ENCODE measurements around the gene TBC1D3B.
"Not testable (repeated sequence)": the region's sequence is repeated elsewhere in the genome, so short reads cannot be mapped to it uniquely, and the experiment has no call there.

Gene TBC1D3B

DNA sequence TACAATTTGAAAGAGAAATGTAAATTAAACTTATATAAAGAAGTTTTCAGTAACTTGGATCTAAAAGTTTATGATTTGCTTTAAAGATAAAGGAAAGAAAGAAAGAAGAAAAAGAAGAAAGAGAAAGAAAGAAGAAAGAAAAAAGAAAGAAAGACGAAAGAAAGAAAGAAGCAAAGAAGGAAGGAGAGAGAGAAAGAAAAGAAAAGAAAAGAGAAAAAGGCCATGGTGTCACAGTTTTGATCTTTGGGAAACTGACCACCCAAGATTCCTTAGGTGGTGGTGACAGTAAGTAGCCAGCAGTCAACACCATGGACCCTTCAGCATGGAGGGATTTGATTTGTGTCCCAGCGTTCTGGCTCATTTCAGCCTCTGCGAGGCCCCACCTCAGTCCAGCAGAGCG lies 24.7 kb upstream of the TBC1D3B start:
- not testable (repeated sequence) for DNase-seq (ENCODE audit: low read depth in 2 of 2)

DNA sequence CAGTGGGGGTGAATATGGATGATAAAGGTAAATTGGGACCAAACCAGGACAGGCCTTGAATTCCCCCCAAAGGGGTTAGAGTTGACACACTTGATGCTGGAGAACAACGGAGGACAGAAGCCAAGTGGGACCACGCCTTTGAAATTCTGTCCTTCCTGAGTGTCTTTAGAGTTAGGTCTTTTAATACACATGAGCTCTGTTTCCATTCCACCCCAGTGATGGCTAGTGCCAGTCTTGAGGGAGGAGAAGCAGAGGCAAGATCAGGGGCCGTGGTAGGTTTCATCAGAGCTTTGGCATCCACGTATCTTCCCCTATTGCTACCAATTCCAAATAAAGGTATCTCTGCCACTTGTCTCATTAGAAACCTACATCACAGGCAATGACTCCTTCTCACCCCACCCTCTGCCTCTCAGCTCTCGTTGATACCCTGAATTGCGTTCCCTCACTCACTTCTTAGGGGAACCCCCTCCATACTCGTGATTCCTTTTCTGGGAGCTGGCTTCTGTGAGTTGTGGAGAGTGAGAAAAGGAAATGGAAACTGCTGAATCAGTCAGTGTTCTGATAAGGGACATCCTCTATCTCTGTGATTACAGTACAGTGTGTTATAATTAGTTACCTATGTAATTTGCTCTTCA lies 22.5 kb upstream of the TBC1D3B start:
- peak in 1 of 2 donors; percentile 18 for DNase-seq (ENCODE audit: low read depth in 2 of 2)

DNA sequence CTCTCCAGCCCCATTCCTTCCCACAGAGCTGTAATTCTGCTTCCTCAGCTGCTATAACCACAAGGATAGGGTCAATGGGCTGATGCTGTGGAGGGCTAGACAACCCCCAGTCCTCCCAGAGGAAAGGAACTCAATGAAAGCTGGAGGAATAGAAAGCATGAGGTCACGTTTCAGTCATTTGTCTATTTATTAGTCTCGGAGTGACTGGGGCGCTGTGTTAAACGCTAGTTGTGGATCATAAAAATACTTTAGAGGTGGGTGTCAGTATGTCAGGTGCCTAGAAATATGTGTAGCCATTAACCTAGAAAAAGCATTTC lies 20.9 kb upstream of the TBC1D3B start:
- DNase-seq (ENCODE audit: low read depth in 2 of 2) = no peak

DNA sequence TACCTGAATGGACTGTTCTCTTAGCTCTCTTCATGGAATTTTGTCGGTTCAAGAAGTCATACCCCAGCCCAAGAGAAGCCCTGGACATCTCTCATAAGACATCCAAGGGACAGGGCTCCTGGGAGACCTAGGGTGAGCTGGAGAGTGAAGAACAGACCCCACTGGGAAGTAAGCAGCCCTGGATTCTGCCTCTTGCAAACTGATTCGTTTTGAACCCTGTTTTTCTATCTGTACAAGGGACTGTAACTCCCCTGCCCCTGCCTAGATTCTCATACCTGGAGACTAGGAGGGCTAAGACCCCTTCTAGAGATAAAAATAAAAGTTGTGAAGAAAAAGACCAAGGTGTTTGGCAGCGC lies 19.7 kb upstream of the TBC1D3B start:
- no peak for DNase-seq (ENCODE audit: low read depth in 2 of 2)

DNA sequence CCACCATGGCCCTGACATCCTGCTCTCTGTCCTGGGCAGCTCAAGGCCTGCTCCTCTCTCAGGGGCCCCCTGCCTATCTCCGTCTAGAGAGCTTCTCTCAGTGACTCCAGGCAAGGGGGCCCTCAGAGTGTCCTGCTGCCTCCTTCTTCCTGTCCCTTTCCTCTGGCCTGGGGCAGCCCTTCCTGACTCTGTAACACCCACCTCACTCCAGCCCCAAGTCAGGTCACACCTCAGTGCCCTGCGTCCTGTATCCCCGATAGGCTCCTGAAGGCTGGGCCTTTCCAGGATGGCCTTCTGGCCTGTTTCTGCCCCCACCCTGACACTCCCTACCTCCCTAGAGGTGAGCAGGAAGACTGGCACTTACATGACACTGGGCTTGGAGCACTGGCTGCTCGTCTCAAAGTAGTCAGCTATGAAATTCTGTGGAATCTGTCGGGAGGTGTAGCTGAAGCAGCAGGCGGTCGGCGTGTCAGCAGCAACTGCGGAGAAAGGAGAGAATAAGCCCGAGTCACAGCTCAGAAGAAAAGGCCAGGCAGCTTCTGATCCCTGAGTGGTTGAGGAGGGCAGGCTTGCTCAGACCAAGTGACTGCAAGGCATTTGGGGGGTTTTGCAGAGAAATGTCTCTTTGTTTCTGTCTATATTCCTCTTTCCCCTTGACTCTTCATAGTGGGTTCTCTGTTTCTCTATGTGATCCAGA lies 19.1 kb upstream of the TBC1D3B start:
- no peak for DNase-seq (ENCODE audit: low read depth in 2 of 2)

DNA sequence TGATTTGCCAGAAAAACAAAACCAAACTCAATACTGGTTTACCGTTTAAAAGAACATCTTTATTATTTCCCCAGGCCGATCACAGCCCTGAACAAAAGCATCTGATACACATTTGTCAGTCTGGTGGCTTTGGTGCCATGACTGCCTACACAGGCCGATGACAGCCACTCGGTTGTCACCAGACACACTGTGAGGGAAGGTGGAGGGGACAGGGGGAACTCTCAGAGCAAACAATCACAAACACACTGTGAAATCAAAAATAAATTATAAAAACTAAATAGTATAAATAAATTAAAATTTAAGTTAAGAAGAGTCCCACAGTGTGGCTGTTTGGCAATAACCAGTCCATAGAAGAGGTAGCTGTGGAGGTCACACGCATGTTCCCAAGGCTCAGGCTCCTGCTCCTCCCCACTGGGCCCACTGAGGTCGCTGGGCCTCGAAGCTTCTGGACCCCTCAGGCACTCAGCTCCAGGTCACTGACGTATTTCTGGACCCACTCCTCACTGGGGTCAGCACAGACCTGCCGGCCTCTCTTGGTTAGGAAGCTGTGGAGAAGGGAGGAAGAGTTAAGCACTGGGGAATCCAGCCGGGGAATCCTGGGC lies 18.5 kb upstream of the TBC1D3B start:
- DNase-seq (ENCODE audit: low read depth in 2 of 2) = not testable (repeated sequence)

DNA sequence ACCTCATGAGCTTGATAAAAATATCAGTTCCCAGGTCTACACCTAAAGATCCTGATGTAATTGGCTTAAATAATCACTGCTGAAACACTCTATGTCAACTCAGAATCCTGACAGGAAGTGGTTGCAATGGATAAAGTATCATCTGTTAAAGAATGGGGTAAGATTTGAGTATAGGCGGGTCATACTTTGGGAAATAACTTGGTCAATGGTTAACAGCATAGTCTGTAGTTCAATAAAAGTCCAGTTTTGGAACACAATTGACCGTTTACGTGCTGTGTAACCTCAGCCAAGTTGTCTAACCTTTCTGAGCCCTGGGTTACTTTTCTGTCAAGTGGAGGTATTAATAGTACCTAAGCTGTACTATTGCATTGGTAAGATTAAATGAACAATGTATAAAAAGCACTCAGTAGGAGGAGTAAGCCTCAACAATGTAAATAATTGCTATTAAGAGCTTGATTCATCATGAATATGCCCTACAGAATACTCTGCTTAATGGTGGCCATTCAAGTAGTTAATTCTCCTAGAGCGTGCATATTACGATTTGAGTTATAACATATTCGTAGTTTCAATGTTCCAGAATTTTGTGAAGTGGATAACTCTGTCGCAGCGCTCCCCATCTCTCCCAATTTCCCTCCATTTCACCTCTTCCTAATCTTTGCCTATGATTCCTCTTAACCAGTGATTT lies 17.9 kb upstream of the TBC1D3B start:
- not testable (repeated sequence) for DNase-seq (ENCODE audit: low read depth in 2 of 2)

DNA sequence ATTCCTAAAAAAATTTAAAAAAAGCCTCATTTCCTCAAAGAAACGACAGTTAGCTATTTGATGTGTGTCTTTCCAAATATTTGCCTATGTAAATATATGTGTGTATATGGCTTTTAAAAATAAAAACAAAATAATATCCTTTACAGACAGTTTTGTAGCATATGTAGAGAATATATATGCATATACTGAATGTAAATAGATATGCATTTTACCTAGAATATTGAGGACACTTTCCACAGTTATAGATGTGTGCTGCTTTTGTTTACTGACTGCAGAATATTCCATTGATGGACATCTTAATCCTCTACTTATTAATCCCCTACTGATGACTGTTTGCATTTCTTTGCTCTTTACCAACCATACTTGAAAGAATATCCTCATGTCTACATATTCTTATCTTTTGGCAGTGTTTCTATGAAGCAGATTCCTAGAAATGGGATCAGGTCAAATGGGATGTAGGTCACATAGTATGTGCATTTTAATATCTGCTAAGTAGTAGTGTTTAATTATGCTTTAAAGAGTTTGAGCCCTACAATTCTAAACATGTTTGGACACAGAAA lies 16.9 kb upstream of the TBC1D3B start:
- DNase-seq (ENCODE audit: low read depth in 2 of 2) = no peak

DNA sequence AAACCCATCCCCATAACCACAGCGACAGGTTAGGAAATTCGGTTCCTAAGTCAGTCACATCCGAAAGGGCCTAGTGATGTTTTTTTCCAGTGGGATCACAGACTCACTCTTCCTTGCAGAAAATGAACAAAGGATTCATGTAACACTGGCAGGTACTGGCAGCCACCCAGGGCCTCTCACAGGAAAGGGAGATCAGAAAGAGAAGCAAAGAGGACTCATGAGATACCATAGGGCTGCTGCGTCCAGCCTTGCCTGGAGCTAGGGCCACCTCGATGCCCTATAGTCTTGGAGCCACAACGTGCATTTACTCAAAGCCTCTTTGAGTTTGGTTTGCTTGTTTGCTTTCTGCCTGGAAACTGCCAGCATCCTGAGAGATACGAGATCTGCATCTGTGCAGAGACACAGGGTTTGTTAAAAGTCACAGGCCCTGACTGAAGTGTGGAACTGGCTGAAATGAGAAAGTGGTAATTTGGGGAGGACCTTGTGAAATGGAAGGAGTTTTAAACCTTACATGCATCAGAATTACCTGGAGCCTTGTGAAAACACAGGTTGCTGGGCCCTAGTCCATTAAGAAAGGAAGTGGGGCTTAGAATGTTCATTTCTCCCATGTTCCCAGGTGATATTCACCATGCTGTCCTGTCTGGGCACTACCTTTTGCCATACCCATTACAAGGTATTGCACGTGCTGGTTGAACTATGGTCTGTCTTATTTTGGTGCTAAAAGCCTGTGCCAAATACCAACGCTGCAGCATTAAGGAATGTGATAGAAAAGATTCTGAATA lies 14.3 kb upstream of the TBC1D3B start:
- DNase-seq (ENCODE audit: low read depth in 2 of 2) = not testable (repeated sequence)

DNA sequence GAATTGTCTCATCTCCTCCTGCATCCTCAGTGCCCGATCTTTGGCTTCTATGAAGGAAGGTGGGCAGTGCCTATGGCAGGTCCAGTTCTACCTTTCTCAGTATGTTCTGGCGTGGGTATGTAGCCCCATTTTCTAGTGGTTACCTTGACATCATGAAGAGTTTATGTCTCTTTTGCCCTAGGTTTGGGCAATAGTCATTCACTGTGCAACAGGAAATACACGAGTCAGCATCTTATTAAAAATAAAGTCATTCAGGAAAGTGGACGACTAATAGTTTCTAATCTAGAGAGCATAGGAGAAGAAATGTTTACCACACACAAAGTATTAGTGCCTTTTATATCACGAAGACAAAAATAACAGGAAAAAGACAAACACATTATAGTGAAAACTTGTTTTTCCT lies 13.6 kb upstream of the TBC1D3B start:
- not testable (repeated sequence) for DNase-seq (ENCODE audit: low read depth in 2 of 2)

DNA sequence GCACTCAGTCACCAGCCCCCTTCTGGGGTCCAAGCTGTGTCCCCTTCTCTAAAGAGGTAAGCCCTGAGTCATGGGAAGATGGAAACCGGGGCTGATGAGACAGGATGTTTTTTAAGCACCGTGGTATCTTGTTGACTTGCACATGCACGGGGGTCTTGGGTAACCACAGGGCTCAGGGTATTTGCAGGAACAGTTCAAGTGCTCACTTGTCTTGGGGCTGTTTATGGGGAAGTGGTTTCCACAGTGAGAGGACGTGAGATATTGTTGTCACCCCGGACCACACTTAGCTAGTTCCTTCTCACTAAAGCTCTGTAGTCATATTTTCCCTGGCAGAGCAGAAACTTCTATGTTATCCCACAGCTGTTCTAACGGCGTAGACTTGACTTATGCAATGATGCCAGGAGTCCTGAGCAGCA lies 12.5 kb upstream of the TBC1D3B start:
- DNase-seq (ENCODE audit: low read depth in 2 of 2) = no peak

DNA sequence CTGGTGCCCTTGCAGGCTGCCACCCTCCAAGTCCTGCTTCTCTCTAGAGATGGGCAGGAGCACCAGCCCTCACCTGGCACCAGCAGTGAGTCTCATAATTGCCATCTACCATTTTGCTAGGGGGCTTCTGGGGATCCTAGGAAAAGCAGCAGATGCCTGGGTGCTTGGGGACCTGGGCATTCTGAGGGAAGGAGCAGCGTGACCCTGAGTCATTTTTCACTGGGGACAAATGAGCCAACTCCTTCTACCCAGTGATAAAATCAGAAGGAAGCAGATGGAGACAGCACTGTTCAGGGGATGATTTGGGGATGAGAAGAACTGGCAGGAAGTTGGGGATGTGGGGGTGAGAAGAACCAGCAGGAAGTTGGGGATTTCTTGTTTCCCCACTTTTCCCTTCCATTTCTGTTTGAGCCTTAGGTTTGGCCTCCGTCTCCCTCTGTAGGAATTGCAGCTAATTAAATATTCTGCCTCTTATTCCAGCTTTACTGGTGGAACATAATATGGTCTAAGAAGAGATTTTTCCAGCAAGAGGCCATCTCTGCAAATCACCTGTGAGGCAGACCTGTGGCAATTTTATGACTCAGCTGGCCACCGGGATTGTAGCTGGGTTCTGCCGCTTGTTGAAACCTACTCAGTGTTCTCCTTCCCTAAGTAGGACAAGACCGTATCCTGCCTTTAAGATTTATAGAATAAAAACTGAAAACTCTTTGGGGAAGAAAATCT lies 11.7 kb upstream of the TBC1D3B start:
- DNase-seq (ENCODE audit: low read depth in 2 of 2) = not testable (repeated sequence)

DNA sequence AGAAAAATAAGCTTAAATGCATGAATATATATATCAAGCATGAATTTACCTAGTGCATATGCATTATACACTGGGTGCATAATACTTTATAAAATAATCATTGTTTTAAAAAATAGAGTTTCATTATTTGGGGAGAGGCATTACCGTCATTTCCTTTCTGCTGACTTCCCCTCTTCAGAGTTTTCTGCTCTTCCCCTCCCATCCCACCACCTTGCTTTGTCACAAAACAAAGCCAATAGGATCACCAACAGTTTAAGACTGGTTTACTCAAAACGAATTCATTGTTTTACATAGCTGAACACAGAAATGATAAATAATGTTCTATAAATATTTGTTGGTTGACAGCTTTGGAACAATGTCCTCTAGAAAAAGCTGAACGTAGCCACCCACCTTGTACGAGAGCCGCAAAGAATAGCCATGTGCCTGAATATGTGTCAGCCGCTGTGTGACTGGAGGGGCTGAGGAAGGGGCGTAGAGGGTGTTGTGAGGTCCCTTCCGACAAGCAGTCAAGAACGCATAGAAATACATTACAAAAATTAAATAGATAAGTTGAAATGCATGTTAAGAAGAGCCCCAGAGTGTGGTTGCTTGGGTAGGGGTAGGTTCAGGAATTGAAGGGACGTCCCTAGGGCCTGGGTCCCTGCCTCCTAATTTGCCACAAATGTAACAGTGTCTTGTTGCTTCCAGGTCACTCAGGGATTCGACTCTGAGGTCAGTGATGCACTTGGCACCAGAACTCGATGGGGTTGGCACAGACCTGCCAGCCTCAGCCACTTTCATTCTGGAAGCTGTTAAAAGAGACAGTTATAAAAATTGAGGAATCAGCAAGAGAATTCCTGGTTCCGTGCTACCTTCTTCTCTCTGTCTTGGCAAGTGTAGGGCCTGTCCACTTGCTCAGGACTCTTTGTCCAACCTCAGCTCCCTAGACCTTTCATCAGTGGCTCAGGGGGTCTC lies 10.7 kb upstream of the TBC1D3B start:
- DNase-seq (ENCODE audit: low read depth in 2 of 2) = not testable (repeated sequence)

DNA sequence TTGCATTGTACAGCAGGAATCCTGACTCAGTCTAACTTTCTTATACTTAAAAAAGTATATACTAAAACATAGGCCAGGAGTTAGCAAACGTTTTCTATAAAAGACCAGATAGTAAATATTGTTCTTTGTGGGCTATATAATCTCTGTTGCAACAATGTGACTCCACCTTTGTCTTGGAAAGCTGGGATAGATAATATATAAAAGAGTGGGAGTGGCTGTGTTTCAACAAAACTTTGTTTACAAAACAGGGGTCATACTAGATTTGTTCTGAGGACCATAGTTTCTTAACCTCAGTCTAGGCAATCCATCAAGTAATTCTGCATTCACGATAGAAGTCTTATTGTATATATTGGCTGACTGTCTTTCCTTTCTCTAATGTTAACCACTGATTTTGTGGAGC lies 9.0 kb upstream of the TBC1D3B start:
- DNase-seq (ENCODE audit: low read depth in 2 of 2) = no peak

DNA sequence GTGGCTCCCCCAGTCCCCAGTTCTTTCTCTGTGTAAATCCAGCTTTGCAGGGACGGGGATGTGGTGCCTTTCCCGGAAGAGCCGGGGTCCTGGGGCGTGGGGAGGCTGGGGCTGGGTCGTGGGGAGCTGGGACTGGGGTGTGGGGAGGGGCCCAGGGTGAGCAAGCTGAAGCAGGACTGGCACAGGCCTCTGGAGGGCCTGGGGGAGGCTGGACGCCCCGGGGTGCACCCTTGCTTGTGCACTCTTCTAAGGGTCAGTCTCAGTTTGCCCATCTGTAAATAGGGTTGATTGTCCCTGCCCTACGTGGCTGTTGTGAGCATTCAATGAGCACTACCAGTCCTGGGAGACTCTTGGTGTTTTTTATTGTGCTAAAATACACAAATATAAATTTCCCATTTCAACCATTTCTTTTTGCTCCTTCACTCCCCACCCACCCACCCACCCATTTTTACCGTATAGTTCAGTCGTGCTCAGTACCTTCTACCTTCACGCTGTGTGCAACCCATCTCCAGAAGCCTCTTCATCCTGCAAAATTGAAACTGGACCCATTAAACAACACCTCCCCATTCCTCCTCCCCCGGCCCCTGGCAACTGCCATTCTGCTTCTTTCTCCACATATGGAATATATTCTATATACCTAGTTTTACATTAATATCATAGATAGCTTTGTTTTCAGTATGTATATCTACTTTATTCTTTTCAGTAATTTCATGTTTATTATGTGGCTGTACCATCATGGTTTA lies 7.8 kb upstream of the TBC1D3B start:
- DNase-seq (ENCODE audit: low read depth in 2 of 2) = no peak

DNA sequence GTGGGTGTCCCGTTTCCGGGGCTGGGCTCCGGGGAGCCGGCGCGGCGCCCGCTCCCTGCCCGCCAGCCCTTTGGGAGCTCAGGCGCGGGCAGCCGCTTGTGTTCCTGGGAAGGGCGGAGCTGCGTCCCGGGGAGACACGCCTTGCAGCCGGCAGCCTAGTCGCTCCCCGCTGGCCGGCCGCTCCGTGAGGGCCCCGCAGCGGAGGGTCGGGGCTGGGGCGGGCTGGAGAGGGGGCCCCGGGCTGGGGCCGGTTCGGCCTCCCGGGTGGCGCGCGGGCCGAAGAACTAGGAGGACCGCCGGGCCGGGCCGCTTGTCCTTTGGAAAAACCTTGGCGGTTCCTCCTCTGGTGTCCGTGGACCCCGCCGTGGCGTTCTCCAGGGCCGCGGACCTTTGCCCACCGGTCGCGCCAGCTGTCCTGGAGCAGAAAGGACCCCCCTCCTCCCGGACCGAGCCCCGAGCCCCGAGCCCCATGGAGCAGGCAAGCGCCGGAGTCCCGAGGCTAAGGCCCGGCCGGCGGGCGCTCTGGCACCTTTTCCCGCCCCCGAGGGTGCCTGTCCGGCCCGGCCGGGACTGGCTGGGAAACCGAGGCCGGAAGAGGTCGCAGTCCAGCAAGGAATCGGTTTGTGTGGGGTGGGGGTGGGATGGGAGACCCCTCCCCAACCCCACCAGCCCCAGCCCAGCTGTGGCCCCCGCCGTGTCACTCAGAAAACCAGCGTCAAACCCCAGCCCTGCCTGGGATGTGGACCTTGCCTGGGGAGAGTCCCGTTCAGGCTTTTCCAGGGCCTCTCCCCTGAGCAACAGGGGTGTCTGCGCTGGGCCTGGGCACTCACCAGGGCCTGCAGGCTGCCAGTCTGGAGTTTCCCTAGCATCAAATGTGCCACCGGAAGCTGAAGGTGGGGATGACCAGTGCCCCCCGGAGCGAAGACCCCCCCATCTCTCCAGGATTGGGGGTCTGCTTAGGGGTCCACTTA lies 6.8 kb upstream of the TBC1D3B start:
- DNase-seq (ENCODE audit: low read depth in 2 of 2) = peak in 1 of 2 donors; percentile 16

DNA sequence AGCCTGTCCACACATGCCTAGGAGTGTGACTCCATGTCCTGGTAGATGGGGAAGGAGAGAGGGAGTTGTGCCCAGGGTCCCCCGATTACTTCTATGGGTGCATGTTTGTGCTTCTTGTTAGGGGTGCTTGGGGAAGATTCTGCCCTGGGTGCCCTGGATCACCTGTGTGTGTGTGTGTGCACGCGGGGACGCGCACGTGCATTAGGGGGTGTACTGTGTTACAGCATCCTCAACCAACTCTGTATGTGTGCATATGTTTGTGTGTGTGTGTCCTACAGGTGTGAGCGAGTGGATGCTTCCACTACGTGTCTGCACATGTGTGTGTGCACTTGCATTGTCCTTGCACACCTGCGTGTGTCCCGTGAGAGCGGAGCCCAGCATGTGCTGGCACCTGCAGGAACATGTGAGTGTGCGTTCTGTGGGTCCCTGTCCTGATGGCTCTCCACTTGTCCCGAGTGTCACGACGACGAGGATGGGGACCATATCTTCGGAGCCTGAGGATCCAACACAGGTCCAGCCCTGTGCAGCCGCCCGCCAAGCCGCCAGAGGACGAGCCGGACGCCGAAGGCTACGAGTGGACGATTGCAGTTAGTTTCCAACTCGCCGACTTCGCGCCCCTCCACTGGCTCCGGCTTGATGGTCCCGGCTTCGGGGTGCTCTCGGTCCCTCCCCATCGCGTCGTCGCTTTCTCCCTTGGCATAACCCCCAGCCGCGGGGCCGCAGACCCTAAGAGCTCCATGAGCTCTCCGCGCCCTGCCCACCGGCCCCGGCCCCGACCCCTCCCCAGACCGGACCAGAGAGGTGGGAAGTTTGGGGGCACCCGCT lies 6.0 kb upstream of the TBC1D3B start:
- DNase-seq (ENCODE audit: low read depth in 2 of 2) = no peak
